Pulmonary artery endothelial cell (primary cell): ENCODE results near the gene LCMT2. TPM values are rescaled to one million over a fixed set of nuclear protein-coding genes. Genes with fewer than 3 reads are reported as not detected.
A peak's percentile ranks its signal among the peaks of the same experiment; 100 is the strongest.

Experiments
- DNase-seq: peaks from one replicate; pipeline ENCODE4 v3.0.0-alpha.2; 2011; ENCODE audit warnings: low read depth, low spot score
- total RNA-seq: library from RNA; depleted of rRNA; stranded (reverse); fragments of >200 nt; gene quantifications from 2 replicates; pipeline ENCODE4 v1.2.3, GENCODE V29; 2014

The LCMT2 gene
- total RNA-seq: 5.5 and 9.2 TPM in 2 replicates

GRCh38 chr15:43329960-43330779, at the start of gene LCMT2:
Gene LCMT2, minus strand, starts transcription at chr15:43330573. Its CDS starts 84 bp downstream, at chr15:43330489.
- DNase-seq: peak; percentile 83

DNA sequence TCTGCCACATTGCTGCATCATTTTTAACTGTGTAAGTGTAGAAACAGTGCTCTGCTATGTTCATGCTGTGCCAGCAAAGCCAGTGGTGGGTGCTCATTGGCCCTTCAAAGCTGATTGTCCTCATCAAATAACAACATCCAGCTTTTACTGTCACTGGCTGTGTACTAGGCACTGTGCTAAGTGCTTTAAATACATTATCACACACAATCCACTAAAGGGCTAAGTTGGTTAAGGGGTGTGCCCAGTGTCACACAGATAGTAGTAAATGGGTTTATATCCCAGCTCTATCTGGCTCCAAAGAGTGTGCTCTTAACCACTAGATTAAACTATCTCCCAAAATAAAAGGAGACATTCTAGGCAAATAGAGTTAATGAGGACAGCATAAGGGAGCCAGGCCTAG, 48.2 kb upstream of the LCMT2 start:
- DNase-seq: no peak

DNA sequence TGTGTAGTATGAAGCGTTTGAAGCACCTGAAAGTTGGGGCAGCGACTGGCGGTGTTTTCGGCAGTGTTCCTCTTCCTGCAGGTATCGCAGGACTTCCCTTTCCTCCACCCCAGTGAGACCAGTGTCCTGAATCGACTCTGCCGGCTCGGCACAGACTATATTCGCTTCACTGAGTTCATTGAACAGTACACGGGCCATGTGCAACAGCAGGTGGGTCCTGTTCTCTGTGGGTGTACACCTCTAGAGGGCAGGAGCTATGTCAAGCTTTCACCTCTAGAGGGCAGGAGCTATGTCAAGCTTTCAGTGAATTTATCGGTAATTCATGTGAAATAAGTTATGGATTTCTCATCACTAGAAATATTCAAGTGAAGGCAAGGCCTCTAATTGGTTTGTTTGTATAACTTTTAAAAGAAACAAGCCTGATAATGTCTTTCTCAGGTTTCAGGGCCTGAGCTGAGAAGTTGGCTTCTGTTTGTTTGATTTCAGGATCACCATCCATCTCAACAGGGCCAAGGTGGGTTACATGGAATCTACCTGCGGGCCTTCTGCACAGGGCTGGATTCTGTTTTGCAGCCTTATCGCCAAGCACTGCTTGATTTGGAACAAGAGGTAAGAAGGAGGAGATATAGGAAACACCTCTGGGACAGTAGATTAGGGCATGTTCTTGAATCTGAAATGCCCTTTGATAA, 45.8 kb upstream of the LCMT2 start:
- DNase-seq: no peak

DNA sequence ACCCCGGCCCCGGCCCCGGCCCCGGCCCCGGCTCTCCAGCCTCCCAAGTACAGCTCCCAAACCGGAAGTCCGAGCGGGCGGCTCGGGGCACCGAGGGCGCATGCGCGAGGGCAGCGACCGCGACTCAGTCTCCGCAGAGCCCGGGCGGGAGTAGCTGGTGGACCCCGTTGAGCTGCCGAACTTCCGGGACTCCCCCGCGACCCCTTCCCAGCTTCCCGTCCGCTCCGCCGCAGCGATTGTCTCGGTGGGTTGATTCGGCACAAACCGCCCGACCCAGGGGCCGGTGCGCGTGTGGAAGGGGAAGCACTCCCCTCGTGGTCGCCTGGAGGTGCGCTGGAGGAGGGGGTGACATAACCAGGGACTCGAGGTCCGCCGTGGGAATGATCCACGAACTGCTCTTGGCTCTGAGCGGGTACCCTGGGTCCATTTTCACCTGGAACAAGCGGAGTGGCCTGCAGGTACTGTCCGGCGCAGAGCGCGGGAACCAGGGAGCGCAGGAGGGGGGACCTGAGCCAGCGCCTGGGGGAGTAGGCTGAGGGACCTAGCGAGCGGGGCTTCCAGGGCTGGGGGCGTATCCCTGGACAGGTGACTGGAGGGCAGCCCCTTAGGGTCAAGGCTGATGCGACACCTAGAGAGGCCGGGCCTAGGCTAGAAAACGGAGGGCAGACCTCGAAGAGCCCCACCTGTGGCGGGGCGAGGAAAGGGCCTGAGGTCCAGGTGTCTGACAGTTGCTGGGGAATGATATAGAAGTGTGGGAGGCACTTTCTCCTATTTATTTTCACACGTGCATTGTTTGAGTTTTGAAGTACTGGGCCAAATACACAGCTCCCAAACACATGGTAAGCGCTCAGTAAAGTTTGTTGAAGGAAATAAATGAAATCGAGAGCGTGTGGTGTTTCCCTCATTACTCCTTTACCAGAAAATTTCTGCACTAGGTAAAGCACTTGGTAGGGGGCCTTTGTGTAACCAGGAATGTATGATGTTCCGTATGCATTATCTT, 40.9 kb upstream of the LCMT2 start, which contains the start of the genes TUBGCP4 and ZSCAN29:
Gene TUBGCP4 (plus strand): TSS at position 127 of the 1,000 bp plus-strand sequence. CDS start 254 bp downstream, at position 381.
Gene ZSCAN29 (minus strand): TSS at position 69 of the 1,000 bp plus-strand sequence. CDS start 1,130 bp downstream, outside the sequence.
- no peak for DNase-seq

DNA sequence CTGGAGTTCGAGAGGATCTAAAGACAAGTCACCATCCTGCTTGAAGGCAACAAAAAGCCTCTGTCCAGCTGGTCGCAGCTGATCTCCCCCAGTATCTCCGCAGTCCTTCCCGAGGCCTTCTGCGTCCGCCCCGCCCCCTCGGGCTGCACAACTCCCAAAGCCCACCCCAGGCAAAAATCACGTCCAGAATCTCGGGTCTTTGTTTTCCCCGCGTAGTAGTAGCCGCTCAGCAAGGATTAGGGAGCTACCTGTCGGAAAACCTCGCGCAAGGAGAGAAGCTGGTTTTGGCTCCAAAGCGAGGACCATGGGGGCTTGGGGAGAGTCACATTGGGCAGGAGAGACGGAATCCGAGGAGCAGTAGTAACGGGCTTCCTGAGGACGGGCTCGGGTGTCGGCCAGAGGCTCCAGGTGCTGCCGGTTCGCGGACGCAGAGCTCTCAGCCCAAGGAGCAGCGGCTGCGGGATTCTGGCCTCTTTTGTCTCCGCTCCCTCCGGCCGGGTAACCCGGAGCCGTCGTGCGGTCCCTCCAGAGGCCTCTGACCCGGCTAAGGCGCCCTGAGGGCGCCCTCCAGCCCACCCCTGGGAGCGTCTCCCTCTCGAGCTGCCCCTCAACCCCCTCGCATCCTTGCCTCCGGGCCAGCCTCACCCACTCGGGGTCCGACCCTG, 40.1 kb upstream of the LCMT2 start:
- no peak for DNase-seq

DNA sequence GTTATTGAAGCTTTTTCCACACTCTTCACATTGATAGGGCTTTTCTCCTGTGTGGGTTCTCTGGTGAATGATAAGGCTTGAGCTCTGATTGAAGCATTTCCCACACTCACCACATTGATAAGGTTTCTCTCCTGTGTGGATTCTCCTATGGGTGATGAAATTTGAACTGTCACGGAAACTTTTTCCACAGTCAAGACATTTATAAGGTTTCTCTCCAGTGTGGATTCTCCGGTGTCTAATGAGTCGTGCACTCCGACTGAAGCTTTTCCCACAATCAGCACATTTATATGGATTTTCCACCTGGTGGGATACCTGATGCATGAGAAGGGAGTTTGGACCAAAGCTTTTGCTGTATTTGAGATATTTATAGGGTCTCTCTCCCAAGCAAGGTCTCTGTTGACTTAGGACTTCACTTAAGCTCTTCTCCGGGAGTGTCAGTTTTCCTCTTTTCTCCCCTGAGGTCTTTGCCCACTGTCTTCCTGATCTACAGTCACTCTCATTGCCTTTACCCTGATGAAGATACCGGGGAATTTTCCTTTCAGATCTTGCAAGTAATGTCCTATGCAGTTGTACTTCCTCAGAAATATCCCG, 31.0 kb upstream of the LCMT2 start:
- DNase-seq: no peak

DNA sequence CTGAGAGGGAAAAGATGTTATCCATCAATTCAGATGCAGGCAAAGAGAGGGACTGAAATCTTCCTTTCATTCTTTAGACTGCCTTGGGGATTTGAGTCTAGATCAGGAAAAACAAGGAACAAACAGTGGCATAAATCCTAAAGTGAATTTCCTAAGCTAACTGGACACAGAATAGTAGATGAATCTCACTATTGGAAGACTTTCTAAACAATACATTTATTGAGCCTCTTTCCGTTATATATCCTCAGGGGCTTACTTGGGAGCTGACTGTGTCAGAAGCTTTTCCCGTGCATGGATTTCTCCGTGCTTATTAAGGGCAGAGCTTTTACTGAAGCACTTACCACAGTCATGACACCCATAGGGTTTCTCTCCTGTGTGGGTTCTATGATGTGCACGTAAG, 30.4 kb upstream of the LCMT2 start:
- no peak for DNase-seq

DNA sequence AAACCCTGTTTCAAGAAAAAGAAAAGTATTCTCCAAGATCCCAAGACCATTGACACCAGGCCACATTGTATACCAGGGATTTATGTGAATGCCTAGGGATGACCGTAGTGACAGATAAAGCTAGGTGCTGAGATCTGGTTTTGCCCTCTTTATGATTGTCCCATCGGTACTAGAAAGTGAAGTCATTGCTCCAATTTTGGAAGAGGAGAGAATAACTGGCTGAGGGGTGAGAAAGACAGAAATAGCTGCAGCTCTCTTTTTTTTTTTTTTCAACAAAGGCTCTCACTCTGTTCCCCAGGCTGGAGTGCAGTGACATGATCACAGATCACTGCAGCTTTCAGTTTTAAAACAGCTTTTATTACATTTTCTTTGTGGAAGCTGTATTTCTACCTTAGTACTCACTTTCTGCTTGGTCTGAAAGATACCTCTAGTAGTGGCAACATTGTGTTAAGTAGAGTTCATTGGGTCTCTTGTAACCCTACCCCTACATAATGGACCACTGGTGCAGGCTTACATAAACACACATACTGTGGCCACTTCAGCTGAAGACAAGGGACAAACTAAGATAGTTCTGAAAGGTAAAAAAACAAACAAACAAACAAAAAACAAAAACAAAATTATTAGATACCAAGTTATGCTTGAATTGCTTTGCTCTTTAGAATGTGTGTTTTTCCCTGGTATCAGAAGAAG, 22.5 kb upstream of the LCMT2 start:
- DNase-seq: no peak

GRCh38 chr15:43347114-43347513, 16.7 kb upstream of the LCMT2 start:
- DNase-seq: no peak

DNA sequence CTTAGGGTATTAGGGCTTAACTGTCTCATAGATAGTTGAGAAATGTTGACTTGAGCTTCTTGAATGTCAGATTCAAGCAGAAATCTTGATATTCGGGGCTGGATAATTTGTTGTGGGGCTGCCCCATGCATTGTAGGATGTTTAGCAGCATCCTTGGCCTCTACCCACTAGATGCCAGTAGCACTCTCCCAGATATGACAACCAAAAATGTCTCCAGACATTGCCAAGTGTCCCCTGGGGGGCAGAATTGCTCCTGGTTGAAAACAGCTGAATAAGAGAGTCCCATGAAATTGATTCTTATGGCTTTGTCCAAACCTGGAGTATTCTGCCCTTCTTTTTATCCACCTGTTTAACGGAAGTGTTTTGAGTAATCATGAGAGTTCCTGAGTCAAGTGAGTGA, 15.9 kb upstream of the LCMT2 start:
- DNase-seq: no peak

GRCh38 chr15:43330780-43331087, 361 bp upstream of the LCMT2 start:
- DNase-seq: no peak

GRCh38 chr15:43329217-43329959, 985 bp downstream of the LCMT2 start:
- DNase-seq: no peak

DNA sequence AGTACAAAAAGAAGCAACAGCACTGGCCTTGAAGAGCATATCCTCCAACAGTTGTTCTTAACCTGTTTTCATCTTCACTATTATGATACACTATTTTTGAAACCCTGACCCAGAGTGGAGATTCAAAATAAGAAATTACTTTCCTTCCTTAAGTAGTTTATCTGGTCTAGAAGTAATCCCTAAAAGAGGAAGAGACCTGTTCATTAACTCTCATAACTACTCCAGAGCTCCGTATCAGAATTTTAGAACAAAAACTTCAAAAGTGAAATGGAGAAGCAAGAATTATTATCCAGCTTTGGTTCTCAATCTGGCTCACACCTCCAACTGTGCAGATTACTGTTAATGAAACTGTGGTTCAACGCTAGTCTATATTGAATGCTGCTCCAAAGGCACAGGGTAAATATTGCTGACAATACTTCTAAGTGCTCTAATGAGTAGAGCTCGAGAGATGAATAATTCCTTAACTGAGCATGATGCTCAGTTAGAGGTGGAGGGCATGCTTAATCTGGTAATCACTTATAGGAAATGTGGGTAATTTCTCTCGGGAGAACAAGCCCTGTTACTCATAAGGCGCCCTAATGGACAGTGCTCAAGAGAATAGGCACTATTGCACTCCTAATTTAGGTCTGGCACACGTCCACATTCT, 5.2 kb downstream of the LCMT2 start:
- DNase-seq: no peak

- DNase-seq: no peak
Measured at GRCh38 chr15:43318990-43319771, 11.2 kb downstream of the LCMT2 start.

DNA sequence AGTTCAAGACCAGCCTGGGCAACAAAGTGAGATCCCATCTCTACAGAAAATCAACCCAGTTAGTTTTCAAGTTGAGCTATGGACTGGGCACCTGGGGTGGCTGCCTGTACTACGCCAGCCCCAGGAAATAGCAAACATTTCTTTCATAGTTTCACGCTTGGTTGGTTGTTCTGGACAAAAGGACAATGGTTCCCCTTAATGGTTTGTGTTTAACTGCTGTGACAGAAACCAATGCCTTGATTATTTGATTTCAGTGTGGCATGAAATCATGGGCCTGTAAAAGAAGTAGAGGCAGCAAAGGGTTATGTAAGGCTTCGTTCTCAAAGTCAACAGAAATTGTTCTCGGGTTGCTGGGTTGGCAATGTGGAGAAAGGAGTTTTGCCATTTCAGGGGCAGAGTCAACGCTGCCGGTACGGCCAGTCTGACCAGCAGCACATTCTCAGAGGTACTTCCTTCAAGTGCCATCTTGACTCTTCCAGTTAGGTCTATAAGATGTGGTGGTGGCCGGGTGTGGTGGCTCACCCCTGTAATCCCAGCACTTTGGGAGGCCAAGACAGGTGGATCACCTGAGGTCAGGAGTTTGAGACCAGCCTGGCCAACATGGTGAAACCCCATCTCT, 12.7 kb downstream of the LCMT2 start:
- no peak for DNase-seq

GRCh38 chr15:43316971-43317346, 13.4 kb downstream of the LCMT2 start:
- DNase-seq: no peak
